H1 (cell line): Measurements from ENCODE around the gene RGS5. TPM values are rescaled to one million over a fixed set of nuclear protein-coding genes. Genes with fewer than 3 reads are reported as not detected.

Source experiments
- CTCF ChIA-PET: fragments of 300-600 bp; sonication (Branson Sonifier 250); formaldehyde crosslinking; loops from one replicate; lab custom pipeline; 2021; ENCODE audit not compliant: partially characterized antibody; lab: Charles Lee
- POLR2A ChIA-PET: fragments of 300-600 bp; sonication (Branson Sonifier 250); formaldehyde crosslinking; loops from one replicate; lab custom pipeline; 2021; ENCODE audit warnings: inconsistent platforms; ENCODE audit not compliant: partially characterized antibody; lab: Charles Lee
- DNase-seq, 2 experiments: peaks; one replicate each; pipeline versions ENCODE4 v3.0.0 to v3.0.0-alpha.2; 2010 to 2022; ENCODE audit warnings: low spot score in 2 of 2, low read depth in 1 of 2, mixed read lengths in 1 of 2
- FAIRE-seq: peaks from 2 replicates; lab custom pipeline; 2011; peaks lifted over from hg19 to GRCh38; lab: Jason Lieb, UNC
- H2AFZ ChIP-seq: 2 replicates; pipeline ENCODE4 v1.8.1; 2012; ENCODE audit warnings: low read length, inconsistent platforms
- H2AK5ac ChIP-seq: 2 replicates; pipeline ENCODE4 v1.6.1; 2013; ENCODE audit warnings: low read depth, low read length
- H2BK120ac ChIP-seq: replicated peaks from 2 replicates; pipeline ENCODE3; 2013; ENCODE audit warnings: low read depth, low read length, inconsistent platforms
- H2BK12ac ChIP-seq: 2 replicates; pipeline ENCODE4 v1.6.1; 2013; ENCODE audit warnings: low read depth, low read length
- H2BK15ac ChIP-seq: 2 replicates; pipeline ENCODE4 v1.6.1; 2013; ENCODE audit warnings: low read length
- H2BK20ac ChIP-seq: 2 replicates; pipeline ENCODE4 v1.6.1; 2013; ENCODE audit warnings: low read length
- H2BK5ac ChIP-seq: 2 replicates; pipeline ENCODE4 v1.6.1; 2013; ENCODE audit warnings: low read depth, low read length
- H3K14ac ChIP-seq: 2 replicates; pipeline ENCODE4 v1.6.1; 2013; ENCODE audit warnings: inconsistent platforms; ENCODE audit not compliant: insufficient read length
- H3K18ac ChIP-seq: 2 replicates; pipeline ENCODE4 v1.6.1; 2013; ENCODE audit warnings: low read length; ENCODE audit errors: extremely low read depth
- H3K23ac ChIP-seq: 2 replicates; pipeline ENCODE4 v1.6.1; 2013; ENCODE audit warnings: inconsistent platforms; ENCODE audit not compliant: insufficient read length
- H3K23me2 ChIP-seq: 2 replicates; pipeline ENCODE4 v1.6.1; 2013; ENCODE audit warnings: low read depth, low read length
- H3K27ac ChIP-seq: 2 replicates; pipeline ENCODE4 v1.6.1; 2011; ENCODE audit warnings: low read depth, low read length, inconsistent platforms
- H3K27me3 ChIP-seq, 4 experiments: replicated peaks in 1 of 4; 1 replicate in 1 of 4; 2 replicates in 3 of 4; pipeline versions ENCODE4 v1.6.1 to v1.8.1; 2011 to 2013; ENCODE audit warnings: low read length in 3 of 4, mild to moderate bottlenecking in 3 of 4, inconsistent platforms in 2 of 4, mixed read lengths in 2 of 4, moderate library complexity in 1 of 4; ENCODE audit not compliant: control insufficient read depth in 3 of 4, insufficient read depth in 3 of 4; ENCODE audit errors: extremely low read depth in 1 of 4
- H3K36me3 ChIP-seq, 4 experiments: 2 replicates each; pipeline versions ENCODE4 v1.6.1 to v1.8.1; 2011 to 2013; ENCODE audit warnings: mild to moderate bottlenecking in 4 of 4, low read length in 3 of 4, moderate library complexity in 2 of 4, control low read depth in 1 of 4, inconsistent platforms in 1 of 4; ENCODE audit not compliant: insufficient read depth in 4 of 4, control insufficient read depth in 2 of 4
- H3K4ac ChIP-seq: replicated peaks from 2 replicates; pipeline ENCODE3; 2013; ENCODE audit warnings: low read length, low read depth, mixed read lengths, inconsistent platforms; ENCODE audit not compliant: insufficient read length
- H3K4me1 ChIP-seq, 4 experiments: replicated peaks in 1 of 4; 1 replicate in 1 of 4; 2 replicates in 3 of 4; pipeline versions ENCODE4 v1.6.1 to v1.8.1; 2011 to 2013; ENCODE audit warnings: low read length in 3 of 4, inconsistent platforms in 2 of 4, mixed read lengths in 1 of 4; ENCODE audit not compliant: insufficient read depth in 4 of 4, control insufficient read depth in 3 of 4
- H3K4me2 ChIP-seq, 2 experiments: 2 replicates each; pipeline versions ENCODE4 v1.6.1 to v1.8.1; 2011 to 2013; ENCODE audit warnings: low read depth in 2 of 2, low read length in 2 of 2, control low read depth in 1 of 2, inconsistent platforms in 1 of 2, mild to moderate bottlenecking in 1 of 2; ENCODE audit not compliant: insufficient read depth in 1 of 2
- H3K4me3 ChIP-seq, 4 experiments: fragments of 200-600, 300-600 bp in 1 of 4; sonication (generic), shearing (Covaris generic), sonication (Bioruptor Twin) in 1 of 4; 2 replicates each; pipeline versions ENCODE4 v1.5.1 to v1.8.1; 2011 to 2016; ENCODE audit warnings: low read length in 4 of 4, low read depth in 3 of 4, control low read depth in 2 of 4, inconsistent platforms in 2 of 4, mild to moderate bottlenecking in 2 of 4, mixed read lengths in 1 of 4, moderate library complexity in 1 of 4; ENCODE audit not compliant: insufficient read depth in 2 of 4; ENCODE audit errors: extremely low read depth in 1 of 4
- H3K56ac ChIP-seq: replicated peaks from 2 replicates; pipeline ENCODE3; 2013; ENCODE audit warnings: low read depth, mild to moderate bottlenecking, mixed read lengths, low read length, inconsistent platforms; ENCODE audit not compliant: insufficient read length
- H3K79me1 ChIP-seq: 2 replicates; pipeline ENCODE4 v1.6.1; 2013; ENCODE audit warnings: low read depth, low read length, control low read depth
- H3K79me2 ChIP-seq, 2 experiments: 2 replicates each; pipeline versions ENCODE4 v1.6.1 to v1.8.1; 2012 to 2013; ENCODE audit warnings: low read length in 2 of 2, mild to moderate bottlenecking in 2 of 2, inconsistent platforms in 1 of 2; ENCODE audit not compliant: insufficient read depth in 2 of 2, control insufficient read depth in 1 of 2
- H3K9ac ChIP-seq, 4 experiments: replicated peaks in 1 of 4; 1 replicate in 1 of 4; 2 replicates in 3 of 4; pipeline versions ENCODE4 v1.6.1 to v1.8.1; 2011 to 2013; ENCODE audit warnings: low read depth in 3 of 4, low read length in 3 of 4, control low read depth in 2 of 4, mild to moderate bottlenecking in 2 of 4, moderate library complexity in 2 of 4, inconsistent platforms in 1 of 4; ENCODE audit errors: extremely low read depth in 1 of 4
- H3K9me3 ChIP-seq, 2 experiments: 2 replicates each; pipeline versions ENCODE4 v1.6.1 to v1.8.1; 2012 to 2013; ENCODE audit warnings: mild to moderate bottlenecking in 2 of 2, moderate library complexity in 2 of 2, control low read depth in 1 of 2, inconsistent platforms in 1 of 2, low read depth in 1 of 2, low read length in 1 of 2, mixed read lengths in 1 of 2; ENCODE audit not compliant: insufficient read depth in 2 of 2
- H4K20me1 ChIP-seq, 2 experiments: replicated peaks in 1 of 2; 2 replicates each; pipeline versions ENCODE3 to v1.8.1; 2011 to 2013; ENCODE audit warnings: inconsistent platforms in 2 of 2, low read length in 2 of 2, mild to moderate bottlenecking in 1 of 2; ENCODE audit not compliant: insufficient read depth in 2 of 2, control insufficient read depth in 1 of 2
- H4K5ac ChIP-seq: 2 replicates; pipeline ENCODE4 v1.6.1; 2013; ENCODE audit warnings: low read length, low read depth, mixed read lengths, inconsistent platforms; ENCODE audit not compliant: insufficient read length
- H4K8ac ChIP-seq: 2 replicates; pipeline ENCODE4 v1.8.0; 2013; ENCODE audit warnings: mild to moderate bottlenecking, moderate library complexity, low read length, inconsistent platforms; ENCODE audit not compliant: insufficient read depth; ENCODE audit errors: extremely low read depth
- H4K91ac ChIP-seq: replicated peaks from 2 replicates; pipeline ENCODE3; 2013; ENCODE audit warnings: low read length, mixed read lengths, inconsistent platforms; ENCODE audit not compliant: insufficient read length
- ASH2L ChIP-seq: fragments of 200-600, 300-600 bp; sonication (generic); IDR thresholded peaks from one replicate; pipeline ENCODE4 v1.7.1; 2017; ENCODE audit warnings: low read length
- EP300 ChIP-seq, 2 experiments: IDR thresholded peaks; 1 replicate in 1 of 2; 2 replicates in 1 of 2; pipeline ENCODE4 v1.6.1; 2011 to 2012; ENCODE audit warnings: low read depth in 2 of 2, low read length in 2 of 2, mild to moderate bottlenecking in 2 of 2, borderline replicate concordance in 1 of 2, inconsistent platforms in 1 of 2, moderate library complexity in 1 of 2
- HDAC2 ChIP-seq, 2 experiments: fragments of 300-600 bp in 1 of 2; sonication (generic) in 1 of 2; IDR thresholded peaks; 2 replicates each; pipeline ENCODE4 v1.6.1; 2011 to 2012; ENCODE audit warnings: low read depth in 2 of 2, low read length in 2 of 2, mild to moderate bottlenecking in 2 of 2, moderate library complexity in 2 of 2, borderline replicate concordance in 1 of 2, inconsistent platforms in 1 of 2
- JUN ChIP-seq: IDR thresholded peaks from 2 replicates; pipeline ENCODE4 v1.6.1; 2011; ENCODE audit warnings: low read depth, mild to moderate bottlenecking, improper control_type of control experiment, low read length
- NRF1 ChIP-seq: IDR thresholded peaks from 2 replicates; pipeline ENCODE4 v1.6.1; 2011; ENCODE audit warnings: mild to moderate bottlenecking, low read depth, low read length, improper control_type of control experiment
- POU5F1 ChIP-seq: IDR thresholded peaks from 2 replicates; pipeline ENCODE4 v1.6.1; 2011; ENCODE audit warnings: low read depth, mild to moderate bottlenecking, low read length, moderate library complexity
- RFX5 ChIP-seq: IDR thresholded peaks from 2 replicates; pipeline ENCODE4 v1.6.1; 2011; ENCODE audit warnings: low read depth, low read length, improper control_type of control experiment, borderline replicate concordance
- SIN3A ChIP-seq, 2 experiments: IDR thresholded peaks in 1 of 2; conservative IDR thresholded peaks in 1 of 2; 2 replicates each; pipeline ENCODE4 v1.6.1; 2011 to 2012; ENCODE audit warnings: low read length in 2 of 2, improper control_type of control experiment in 1 of 2, low read depth in 1 of 2, mild to moderate bottlenecking in 1 of 2
- SIRT6 ChIP-seq: IDR thresholded peaks from one replicate; pipeline ENCODE4 v1.7.1; 2012; ENCODE audit warnings: low read length, inconsistent platforms
- SP2 ChIP-seq: IDR thresholded peaks from 2 replicates; pipeline ENCODE4 v1.6.1; 2012; ENCODE audit warnings: mild to moderate bottlenecking, low read length, inconsistent platforms
- SP4 ChIP-seq: IDR thresholded peaks from 2 replicates; pipeline ENCODE4 v1.6.1; 2012; ENCODE audit warnings: low read length, inconsistent platforms
- TEAD4 ChIP-seq: IDR thresholded peaks from 2 replicates; pipeline ENCODE4 v1.6.1; 2012; ENCODE audit warnings: low read depth, low read length, inconsistent platforms, mixed read lengths
- ZNF274 ChIP-seq: IDR thresholded peaks from 2 replicates; pipeline ENCODE4 v1.7.0; 2012; ENCODE audit warnings: low read length, borderline replicate concordance; ENCODE audit errors: extremely low read depth
- WGBS, 2 experiments: shearing (Covaris generic) in 1 of 2; methylation state at CpG; one replicate each; pipeline versions ENCODE4 v1.1.6 to v1.1.7; 2013 to 2015; ENCODE audit warnings: low lambda C conversion rate in 2 of 2, mixed read lengths in 2 of 2, inconsistent platforms in 1 of 2, low coverage in 1 of 2, missing lambda C conversion rate in 1 of 2; ENCODE audit not compliant: insufficient replicate concordance in 2 of 2, insufficient coverage in 1 of 2, insufficient read length in 1 of 2; ENCODE audit errors: extremely low coverage in 1 of 2, missing lambda C conversion rate in 1 of 2; 5-methylcytosine and 5-hydroxymethylcytosine counted together
- polyA plus RNA-seq, 7 experiments: library from polyadenylated mRNA; depleted of rRNA in 3 of 7; stranded (reverse) in 5 of 7; unstranded in 2 of 7; fragments of >200 nt in 5 of 7; fragments of 200-250 nt in 2 of 7; gene quantifications; 1 replicate in 5 of 7; 2 replicates in 1 of 7; 4 replicates in 1 of 7; pipeline versions ENCODE4 v1.2.1 to v1.2.3, GENCODE V29; 2011 to 2013; ENCODE audit warnings: missing spikeins in 2 of 7, mixed read lengths in 2 of 7
- total RNA-seq: library from RNA; stranded (reverse); fragmentation: NEBNext Ultra II Directional; extraction: Animal tissue kit (Norgen Biotek cat#: 25700); gene quantifications from 2 replicates; pipeline ENCODE4 v1.2.1, GENCODE V29; 2021
- TF ChIP-seq, protein P1 (sequence below): IDR thresholded peaks from 2 replicates; pipeline ENCODE4 v1.6.1; 2011; ENCODE audit warnings: low read depth, mild to moderate bottlenecking, low read length; ENCODE audit not compliant: insufficient read depth

Gene RGS5
- total and polyA plus RNA-seq, 2 of the 8 experiments (the other 6 are each of a cell fraction or from before 2014, with no cell fraction given) = 75.5 to 103 TPM

DNA sequence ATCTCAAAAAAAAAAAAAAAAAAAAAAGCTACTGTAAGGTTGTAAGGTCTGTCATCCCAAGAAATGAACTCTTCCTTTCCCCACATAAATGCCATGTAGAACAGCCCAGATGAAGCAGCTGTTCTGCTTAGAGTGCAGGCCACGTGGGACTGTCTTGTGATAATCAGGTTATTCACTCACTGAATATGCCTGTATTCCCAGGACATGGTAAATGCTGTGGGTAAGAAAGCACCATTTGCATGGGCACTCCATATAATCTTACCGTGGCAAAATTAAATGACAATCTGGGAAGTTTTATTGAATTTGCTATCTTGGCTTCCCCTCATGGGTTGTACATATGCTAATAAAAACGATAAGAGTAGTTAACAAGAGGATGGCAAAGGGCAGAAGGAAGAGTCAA lies 13.8 kb downstream of the RGS5 start:
- H2AFZ ChIP-seq = no peak overlapping the region
- no peaks in the 10 kb centered on the region for H4K20me1 ChIP-seq
- no peak overlapping the region for H4K5ac ChIP-seq
- no peak overlapping the region for H3K14ac ChIP-seq
- H3K79me2 ChIP-seq = no peaks in the 10 kb centered on the region
- H2BK15ac ChIP-seq = no peak overlapping the region
- H3K4me2 ChIP-seq = no peak overlapping the region
- no peaks in the 10 kb centered on the region for H3K79me1 ChIP-seq
- no peak overlapping the region for H3K9ac ChIP-seq
- H2BK12ac ChIP-seq = no peak overlapping the region
- no peak overlapping the region for H2BK5ac ChIP-seq
- H2BK20ac ChIP-seq = no peak overlapping the region
- CTCF ChIA-PET = interaction anchor here (0.7 to 1.1 kb wide), 2 partner anchors 12 to 140 kb away, joined by 3 read pairs; no protein-coding TSS in a partner anchor
- no peak overlapping the region for H3K23ac ChIP-seq
- H3K4me3 ChIP-seq = no peak overlapping the region
- no peak overlapping the region for H3K56ac ChIP-seq
- WGBS, 2 experiments = 84% methylated on average over 3 of the region's 3 CpGs; no CpG with 5 or more reads in 1 of the 2 experiments
- no peaks in the 10 kb centered on the region for H3K23me2 ChIP-seq
- H3K9me3 ChIP-seq = no peaks in the 10 kb centered on the region
- H3K27me3 ChIP-seq = no peaks in the 10 kb centered on the region
- no peaks in the 10 kb centered on the region for H3K36me3 ChIP-seq
- H2BK120ac ChIP-seq = no peak overlapping the region
- H4K91ac ChIP-seq = no peak overlapping the region
- H3K4ac ChIP-seq = no peak overlapping the region
- FAIRE-seq (no peak), DNase-seq (no peak)
- POLR2A ChIA-PET = interaction anchor here (0.6 to 3.1 kb wide), 3 partner anchors 9 to 335 kb away, joined by 3 to 16 read pairs (median 3); no protein-coding TSS in a partner anchor
- H3K4me1 ChIP-seq = no peaks in the 10 kb centered on the region; a peak in 1 of 7 replicates
- H3K27ac ChIP-seq = no peak overlapping the region
- no peak overlapping the region for H3K18ac ChIP-seq
- H2AK5ac ChIP-seq = no peak overlapping the region
- H4K8ac ChIP-seq = no peak overlapping the region
- TF ChIP-seq, protein P1, sequence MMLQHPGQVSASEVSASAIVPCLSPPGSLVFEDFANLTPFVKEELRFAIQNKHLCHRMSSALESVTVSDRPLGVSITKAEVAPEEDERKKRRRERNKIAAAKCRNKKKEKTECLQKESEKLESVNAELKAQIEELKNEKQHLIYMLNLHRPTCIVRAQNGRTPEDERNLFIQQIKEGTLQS = no peak
- TF ChIP-seq EP300 (IDR thresholded peaks at IDR 0.05; ENCODE audit: borderline replicate concordance in 1 of 2, low read depth in 2 of 2, low read length in 2 of 2) = no peak
- no peak for TF ChIP-seq TEAD4
- TF ChIP-seq SIN3A (conservative IDR thresholded peaks at IDR 0.05 in 1 of 2, IDR thresholded peaks at IDR 0.05 in 1 of 2; ENCODE audit: low read depth in 1 of 2, low read length in 2 of 2) = no peak
- no peak for TF ChIP-seq ZNF274
- no peak for TF ChIP-seq ASH2L
- no peak for TF ChIP-seq POU5F1
- TF ChIP-seq NRF1 = no peak
- TF ChIP-seq RFX5 = no peak
- TF ChIP-seq SIRT6 = no peak
- TF ChIP-seq HDAC2 (IDR thresholded peaks at IDR 0.05; ENCODE audit: borderline replicate concordance in 1 of 2, low read depth in 2 of 2, low read length in 2 of 2) = no peak
- no peak for TF ChIP-seq JUN
- TF ChIP-seq SP2 = no peak
- no peak for TF ChIP-seq SP4
